ENCODE measurements around the gene TMOD2. TPM values are rescaled to one million over a fixed set of nuclear protein-coding genes. Genes with fewer than 3 reads are reported as not detected.

The TMOD2 gene
- total RNA-seq, 1 experiment from 2014 or later = 5.7 TPM

- CTCF ChIA-PET = no interaction called here
- Histone ChIP-seq H3K9me3 (ENCODE audit: control insufficient read depth in 1 of 2, insufficient read depth in 1 of 2, low read depth in 1 of 2, low read length in 2 of 2) (no peaks in the 10 kb centered on the region), H3K4me1 (ENCODE audit: control insufficient read depth in 1 of 2, insufficient read depth in 2 of 2, low read length in 2 of 2) (peaks cover 4 to 11% of the 10 kb centered on the region in 2 experiments; a peak in 3 of 4 replicates), H3K4me3 (replicated peaks in 1 of 2; ENCODE audit: low read depth in 1 of 2, low read length in 2 of 2) (no peak overlapping the region), H3K79me2 (ENCODE audit: insufficient read depth, low read length) (no peaks in the 10 kb centered on the region), H3K36me3 (ENCODE audit: control insufficient read depth in 1 of 2, insufficient read depth in 2 of 2, low read length in 2 of 2) (no peaks in the 10 kb centered on the region), H4K20me1 (ENCODE audit: insufficient read depth) (no peaks in the 10 kb centered on the region), H3K9ac (ENCODE audit: low read length) (no peak overlapping the region), H3K4me2 (ENCODE audit: low read length) (no peak overlapping the region), H2AFZ (ENCODE audit: low read depth, low read length, poor library complexity, severe bottlenecking) (no peak overlapping the region), H3K27me3 (ENCODE audit: insufficient read depth, low read length) (no peaks in the 10 kb centered on the region), H3K27ac (ENCODE audit: low read depth, low read length) (no peak overlapping the region), H3K9me2 (ENCODE audit: insufficient read depth) (no peaks in the 10 kb centered on the region)
- no peak for TF ChIP-seq EZH2phosphoT487 (IDR thresholded peaks at IDR 0.05; ENCODE audit: borderline replicate concordance)
- TF ChIP-seq POLR2AphosphoS5 (IDR thresholded peaks at IDR 0.05; ENCODE audit: low read depth, low read length) = no peak
- TF ChIP-seq SP1 (IDR thresholded peaks at IDR 0.05; ENCODE audit: low read depth) = no peak
- TF ChIP-seq ELF1 (IDR thresholded peaks at IDR 0.05; ENCODE audit: borderline replicate concordance, low read depth) = no peak
- TF ChIP-seq POLR2A (IDR thresholded peaks at IDR 0.05; ENCODE audit: borderline replicate concordance, extremely low read depth, insufficient read depth, insufficient read length) = no peak
- no peak for TF ChIP-seq SRF (IDR thresholded peaks at IDR 0.05; ENCODE audit: low read depth)
- no peak for TF ChIP-seq ZNF274 (IDR thresholded peaks at IDR 0.05; ENCODE audit: low read depth, low read length)
- TF ChIP-seq TCF7L2 (IDR thresholded peaks at IDR 0.05; ENCODE audit: borderline replicate concordance, extremely low read depth, insufficient read depth, insufficient read length) = no peak
- TF ChIP-seq RAD21 (IDR thresholded peaks at IDR 0.05; ENCODE audit: low read depth) = no peak
- no peak for TF ChIP-seq MAX (IDR thresholded peaks at IDR 0.05)
- no peak for TF ChIP-seq CTCF (IDR thresholded peaks at IDR 0.05 in 2 of 3, conservative IDR thresholded peaks at IDR 0.05 in 1 of 3; ENCODE audit: borderline replicate concordance in 1 of 3, insufficient read depth in 1 of 3, low read depth in 2 of 3, low read length in 2 of 3)
- no peak for TF ChIP-seq EGR1 (IDR thresholded peaks at IDR 0.05; ENCODE audit: low read depth)
- no TSS peak for BruUV-seq (replicated peaks)
- RAD21 ChIA-PET (ENCODE audit: low non-redundant PET in 1 of 2, low total read pairs in 2 of 2, uncharacterized antibody in 2 of 2, unreplicated experiment in 2 of 2) = no interaction called here
- ATAC-seq (no peak), DNase-seq (ENCODE audit: low read depth, low spot score) (no peak)
- intact Hi-C loops (cut with micrococcal nuclease) = loop anchor here (5.0 kb wide), 1 partner anchor 108 kb away; no protein-coding TSS in a partner anchor
- POLR2A ChIA-PET = no interaction called here
Measured at GRCh38 chr15:51799282-51800252, 48.2 kb downstream of the TMOD2 start.
